ENCODE data around the gene CCNQ. TPM values are rescaled to one million over a fixed set of nuclear protein-coding genes. Genes with fewer than 3 reads are reported as not detected.

CCNQ gene
- total RNA-seq, 1 donor from 2014 or later, result 25.4 TPM

DNA sequence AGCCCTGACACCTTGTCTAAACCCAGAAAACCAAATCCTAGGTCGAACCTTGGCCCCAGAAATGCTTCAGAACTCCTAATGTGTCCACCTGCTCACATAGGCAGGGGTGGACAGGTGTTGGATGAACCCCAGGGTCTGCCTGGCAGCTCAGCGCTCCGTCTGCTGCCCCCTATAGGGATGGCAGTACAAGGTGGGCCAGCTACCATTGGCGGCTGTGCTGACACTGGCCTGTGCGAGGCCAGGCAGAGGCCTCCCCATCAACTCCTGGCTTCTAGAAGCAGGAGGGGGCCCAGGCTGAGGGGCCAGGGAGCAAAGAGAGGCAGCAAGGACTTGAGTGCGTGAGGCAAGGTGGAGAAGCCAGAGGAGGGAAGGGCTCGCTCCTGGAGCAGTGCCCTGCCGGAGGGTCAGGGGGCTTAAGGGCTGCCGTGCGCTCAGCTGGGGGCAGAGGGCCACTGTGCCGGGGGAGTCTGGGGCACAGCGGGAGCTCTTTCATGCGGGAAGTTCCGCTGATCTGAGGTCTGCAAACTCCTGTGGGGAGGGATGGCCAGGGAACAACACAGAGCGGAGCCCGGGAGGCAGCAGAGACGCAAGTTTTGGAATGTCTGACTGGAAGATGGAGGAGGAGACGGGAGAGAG, 20.6 kb downstream of the CCNQ start:
- intact Hi-C loops (cut with micrococcal nuclease), result no loop called here

DNA sequence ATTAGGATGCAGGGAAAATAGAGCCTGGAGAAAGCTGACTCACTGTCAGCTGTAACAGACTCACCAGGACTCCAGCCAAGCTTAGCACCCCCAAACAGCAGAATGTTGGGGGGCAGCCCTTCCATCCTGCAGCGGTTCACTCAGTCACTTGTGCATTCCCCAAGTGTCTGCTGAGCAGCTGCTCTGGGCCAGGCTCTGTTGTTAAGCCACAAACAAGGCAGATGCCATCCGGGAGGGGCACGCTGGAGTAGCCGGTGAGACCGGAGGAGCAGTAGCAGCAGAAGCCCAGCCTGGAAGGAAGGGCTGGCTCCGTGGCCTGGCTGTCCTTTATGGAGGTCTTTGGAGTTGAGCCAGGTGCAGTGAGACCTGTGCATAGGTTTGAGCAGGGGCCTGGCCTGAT, 22.0 kb downstream of the CCNQ start:
- intact Hi-C loops (cut with micrococcal nuclease), result no loop called here

DNA sequence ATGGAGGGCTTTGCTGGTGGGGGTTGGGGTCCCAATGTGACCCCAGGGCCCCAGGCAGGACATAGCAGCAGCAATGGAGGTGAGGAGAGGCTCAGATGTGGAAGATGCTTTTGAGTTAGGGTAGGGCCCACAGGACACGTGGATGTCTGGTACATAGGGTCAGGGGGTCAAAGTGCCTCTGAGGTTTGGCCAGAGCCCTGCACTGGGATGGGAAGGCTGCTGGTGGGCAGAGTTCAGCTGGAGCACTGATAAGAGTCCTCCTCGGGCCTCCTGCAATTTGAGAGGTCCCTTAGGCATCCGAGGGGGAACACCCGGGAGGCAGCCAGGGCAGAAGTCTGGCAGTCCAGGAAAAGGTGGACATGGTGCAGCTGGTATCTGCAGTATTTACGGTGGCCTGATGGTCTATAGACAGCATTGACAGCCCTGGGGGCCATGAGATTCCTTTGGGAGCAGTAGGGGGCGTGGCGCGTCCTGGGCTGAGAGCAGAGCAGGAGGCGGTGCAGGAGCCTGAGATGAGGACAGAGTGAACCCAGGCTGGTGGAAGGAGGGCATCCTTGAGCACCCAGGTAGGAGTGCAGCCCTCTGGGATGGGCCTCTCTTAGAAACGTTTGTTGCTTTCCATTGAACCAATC, 22.6 kb downstream of the CCNQ start:
- intact Hi-C loops (cut with micrococcal nuclease), result no loop called here

- intact Hi-C loops (cut with micrococcal nuclease), result no loop called here
Observed at GRCh38 chrX:153573984-153574383, 25.0 kb downstream of the CCNQ start.

- intact Hi-C loops (cut with micrococcal nuclease), result no loop called here
Observed at GRCh38 chrX:153572601-153573000, 26.3 kb downstream of the CCNQ start.

DNA sequence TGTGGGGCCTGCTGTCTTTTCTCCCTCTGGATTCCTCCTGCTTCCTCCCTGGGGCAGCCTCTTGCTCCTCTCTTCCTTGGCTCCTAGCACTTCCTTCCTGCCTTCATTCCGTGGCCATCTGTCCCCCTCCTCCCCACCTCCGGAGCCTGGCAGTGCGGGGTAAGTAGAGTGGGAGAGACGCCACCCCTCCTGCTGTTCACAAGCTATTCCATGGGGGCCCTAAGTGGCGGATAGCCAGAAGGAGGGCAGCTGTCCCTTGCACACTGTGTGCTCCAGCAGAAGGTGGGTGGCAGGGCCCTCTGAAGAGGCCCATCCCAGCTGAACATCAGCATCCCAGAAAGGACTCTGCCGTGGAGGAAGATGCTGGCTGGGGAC, 27.4 kb downstream of the CCNQ start:
- intact Hi-C loops (cut with micrococcal nuclease), result no loop called here

DNA sequence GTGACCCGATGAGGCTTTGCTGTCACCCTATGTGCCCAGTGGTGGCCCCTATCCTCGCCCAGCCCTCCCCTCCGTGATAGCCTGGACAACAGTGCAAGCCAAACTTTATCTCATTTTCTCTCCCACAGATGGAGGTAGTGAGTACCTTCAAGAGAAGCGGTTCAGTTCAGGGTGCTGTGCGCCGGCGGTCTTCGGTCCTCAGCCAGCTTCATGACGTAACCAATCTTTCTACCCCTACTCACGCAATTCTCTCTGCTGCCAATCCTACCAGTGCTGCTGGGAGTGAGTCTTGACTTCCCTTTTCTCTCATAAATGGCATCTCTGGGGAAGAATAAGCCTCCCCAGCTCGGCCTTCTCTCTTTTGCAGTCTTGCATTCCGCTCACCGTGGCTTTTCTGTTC, 29.5 kb downstream of the CCNQ start:
- intact Hi-C loops (cut with micrococcal nuclease), result no loop called here

DNA sequence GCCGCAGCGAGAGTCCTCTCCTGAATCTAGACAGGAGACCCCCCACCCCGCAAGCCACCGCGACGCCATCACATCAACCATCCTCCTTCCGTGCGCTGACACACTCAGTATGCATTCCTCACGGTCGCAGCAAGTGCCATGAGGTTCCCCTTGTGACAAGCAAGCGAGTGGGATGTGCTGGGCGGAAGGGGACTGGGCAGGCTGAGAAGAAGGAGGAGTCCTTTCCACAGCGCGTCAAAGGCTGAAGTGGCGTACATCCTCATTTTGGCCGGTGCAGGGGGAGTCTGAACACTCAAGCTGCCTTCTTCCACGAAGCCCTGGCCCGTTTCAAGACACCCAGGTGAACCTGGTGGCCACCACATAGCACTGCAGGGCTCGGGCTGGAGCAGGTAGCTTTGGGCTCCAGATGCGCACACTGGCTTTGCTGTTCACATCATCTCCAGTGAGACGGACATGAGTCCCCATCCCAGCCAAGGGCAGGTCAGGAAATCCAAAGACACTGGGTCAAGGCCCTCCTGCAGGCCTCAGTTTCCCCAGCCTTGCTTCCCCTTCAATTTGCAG, 30.4 kb downstream of the CCNQ start:
- intact Hi-C loops (cut with micrococcal nuclease), result no loop called here

GRCh38 chrX:153565996-153566580, 32.9 kb downstream of the CCNQ start:
- intact Hi-C loops (cut with micrococcal nuclease), result no loop called here

DNA sequence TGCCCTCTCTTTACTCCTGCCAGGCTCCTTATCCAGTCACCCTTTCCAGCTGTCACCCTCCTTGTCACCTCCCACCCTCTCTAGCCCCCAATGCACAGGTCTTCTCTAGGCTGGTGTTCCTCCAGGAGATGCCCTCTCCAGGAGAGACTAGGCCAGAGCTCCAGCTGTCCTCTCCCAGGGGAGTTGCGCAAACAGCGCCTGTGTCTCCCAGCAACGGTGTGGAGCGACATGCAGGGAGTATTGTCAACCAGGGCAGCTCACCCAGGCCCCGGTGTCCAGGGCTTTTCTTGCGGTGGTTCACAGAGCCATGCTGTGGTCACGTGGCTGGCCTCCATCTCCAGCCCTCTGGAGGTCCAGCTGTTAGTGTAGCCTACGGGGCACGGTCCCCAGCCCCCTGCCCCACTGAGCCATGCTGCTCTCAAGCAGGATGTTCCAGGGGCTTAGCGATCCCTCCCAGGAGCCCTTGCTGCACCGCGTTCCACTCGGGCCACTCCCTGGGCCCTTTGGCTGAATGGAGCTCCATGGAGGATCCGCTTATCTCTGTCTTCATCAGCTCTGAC, 34.8 kb downstream of the CCNQ start:
- intact Hi-C loops (cut with micrococcal nuclease), result no loop called here

DNA sequence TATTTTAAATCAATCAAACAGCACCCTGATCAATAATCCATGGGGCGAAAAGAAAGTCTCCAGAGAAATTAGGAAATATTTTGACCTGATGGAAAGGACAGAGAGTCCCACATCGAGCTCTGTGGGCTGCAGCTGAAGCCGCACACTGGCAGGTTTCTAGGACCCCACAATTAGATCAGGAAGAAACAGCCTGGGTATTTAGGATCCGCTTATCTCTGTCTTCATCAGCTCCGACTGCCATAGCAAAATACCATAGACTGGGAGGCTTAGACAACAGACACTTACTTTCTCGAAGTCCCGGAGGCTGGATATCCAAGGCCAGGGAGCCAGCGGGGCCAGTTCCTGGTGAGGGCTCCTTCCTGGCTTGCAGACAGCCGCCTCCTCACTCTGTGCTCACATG, 36.4 kb downstream of the CCNQ start:
- intact Hi-C loops (cut with micrococcal nuclease), result no loop called here

DNA sequence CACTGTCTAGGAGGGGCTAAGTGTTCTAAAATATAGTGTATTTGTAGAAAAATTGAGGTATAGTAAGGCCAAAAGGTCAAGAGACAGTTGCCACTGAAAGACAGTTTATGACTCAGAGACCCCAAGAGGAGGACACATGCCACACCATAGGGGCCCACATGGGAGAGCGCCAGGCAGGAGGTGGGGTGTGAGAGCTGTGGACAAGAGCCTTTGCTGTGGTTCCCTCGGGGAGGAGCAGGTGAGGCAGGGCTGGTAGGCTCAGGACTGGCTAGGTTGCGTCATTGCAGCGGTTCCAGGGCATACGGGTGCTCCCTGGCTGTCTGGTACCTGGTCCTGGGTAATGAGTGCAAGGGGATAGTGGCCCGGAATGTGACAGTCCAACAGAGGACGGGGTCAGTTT, 37.6 kb downstream of the CCNQ start:
- intact Hi-C loops (cut with micrococcal nuclease), result no loop called here

DNA sequence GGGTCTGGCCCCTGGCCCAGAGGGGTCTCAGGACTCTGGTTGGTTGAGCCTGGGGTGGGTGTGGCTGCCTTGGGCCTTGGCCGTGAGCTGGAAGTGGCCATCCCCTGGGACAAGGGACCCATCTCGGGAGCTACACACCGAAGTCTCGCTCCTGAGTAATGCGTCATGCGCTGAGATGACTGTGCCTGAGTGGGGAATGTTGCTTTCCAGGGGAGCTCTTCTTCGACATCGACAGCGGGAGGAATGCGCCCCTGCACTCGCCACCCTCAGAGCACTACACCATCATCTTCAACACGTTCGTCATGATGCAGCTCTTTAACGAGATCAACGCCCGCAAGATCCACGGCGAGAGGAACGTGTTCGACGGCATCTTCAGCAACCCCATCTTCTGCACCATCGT, 38.5 kb downstream of the CCNQ start:
- intact Hi-C loops (cut with micrococcal nuclease), result no loop called here

DNA sequence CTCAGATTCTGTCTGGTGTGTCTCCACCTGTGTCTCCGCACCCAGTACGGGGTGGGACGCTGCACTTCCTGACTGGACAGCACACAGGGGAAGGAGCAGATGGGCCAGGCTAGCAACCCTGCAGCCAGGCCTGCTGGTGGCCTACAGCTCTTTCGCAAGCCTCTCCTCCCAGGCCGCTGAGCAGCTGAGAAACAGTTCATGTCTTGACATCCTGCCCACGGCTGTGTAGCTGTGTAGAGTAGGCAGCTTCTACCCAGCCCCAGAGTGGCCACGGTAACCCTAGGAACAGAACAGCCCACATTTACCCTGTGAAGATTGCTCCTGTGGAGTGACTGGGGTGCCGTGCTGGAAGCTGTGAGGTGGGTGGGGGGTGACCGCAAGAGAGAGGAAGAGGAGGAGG, 38.9 kb downstream of the CCNQ start:
- intact Hi-C loops (cut with micrococcal nuclease), result no loop called here

DNA sequence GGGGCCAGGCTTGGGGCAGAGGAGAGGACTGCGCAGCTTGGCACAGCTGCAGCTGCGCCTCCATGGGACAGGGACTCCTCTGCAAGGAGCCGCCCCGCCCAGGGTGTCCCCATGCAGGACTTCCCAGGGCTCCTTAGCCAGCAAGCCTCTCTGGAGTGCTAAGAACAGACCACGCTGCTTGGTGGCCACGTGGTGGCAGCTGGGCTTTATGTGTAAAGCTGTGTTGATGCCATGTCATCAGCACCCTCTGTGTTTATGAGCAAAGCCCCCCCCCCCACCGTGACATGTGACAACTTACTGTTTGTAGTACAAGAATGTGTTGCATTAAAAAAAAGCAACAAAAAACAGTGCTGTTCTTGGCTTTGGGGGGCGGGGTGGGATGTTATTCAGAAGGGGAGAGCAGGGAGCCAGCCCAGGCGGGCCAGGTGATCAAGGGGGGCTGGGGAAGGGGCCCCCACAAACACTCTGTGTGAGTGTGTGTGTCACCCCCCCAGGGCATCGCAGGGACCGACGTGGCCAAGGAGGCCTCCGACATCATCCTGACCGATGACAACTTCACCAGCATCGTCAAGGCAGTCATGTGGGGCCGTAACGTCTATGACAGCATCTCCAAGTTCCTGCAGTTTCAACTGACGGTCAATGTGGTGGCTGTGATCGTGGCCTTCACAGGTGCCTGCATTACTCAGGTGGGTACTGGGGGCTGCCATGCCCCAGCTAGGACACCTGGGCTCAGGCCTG, 41.2 kb downstream of the CCNQ start:
- intact Hi-C loops (cut with micrococcal nuclease), result no loop called here

- intact Hi-C loops (cut with micrococcal nuclease), result no loop called here
Observed at GRCh38 chrX:153556767-153557166, 42.2 kb downstream of the CCNQ start.

DNA sequence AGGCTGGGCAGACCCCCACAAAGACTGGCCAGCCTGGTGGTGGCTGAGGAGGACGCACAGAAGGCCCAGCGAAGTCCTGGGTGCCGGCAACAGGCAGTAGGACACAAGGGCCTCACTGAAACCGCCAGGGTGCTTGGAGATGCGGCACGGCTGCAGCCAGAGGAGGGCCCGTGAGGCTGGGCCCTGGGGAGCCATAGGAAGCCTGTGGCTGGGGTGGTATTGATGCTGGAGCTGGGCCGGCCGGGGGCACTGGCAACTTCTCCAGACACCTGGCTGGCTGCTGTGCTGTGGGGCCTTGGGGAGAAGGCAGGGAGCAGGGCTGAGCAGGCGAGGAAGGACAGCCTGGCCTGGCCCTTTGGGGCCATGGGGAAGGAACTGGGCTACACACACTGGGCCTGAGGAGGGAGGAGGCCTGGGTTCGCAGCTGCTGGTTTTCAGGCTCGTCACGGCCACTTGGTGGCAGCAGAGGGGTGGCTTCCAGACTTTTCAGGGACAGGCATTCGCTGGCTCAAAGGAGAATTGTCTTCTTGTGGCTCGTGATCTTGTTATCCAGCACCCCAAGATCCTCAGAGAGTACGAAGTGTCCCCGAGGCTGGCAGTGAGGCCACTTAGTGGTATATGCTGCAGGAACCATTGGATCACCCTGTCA, 44.3 kb downstream of the CCNQ start:
- intact Hi-C loops (cut with micrococcal nuclease), result loop anchor here (2.0 kb wide), 1 partner anchor 114 kb away; no protein-coding TSS in a partner anchor

GRCh38 chrX:153551135-153551534, 47.8 kb downstream of the CCNQ start:
- intact Hi-C loops (cut with micrococcal nuclease), result no loop called here

DNA sequence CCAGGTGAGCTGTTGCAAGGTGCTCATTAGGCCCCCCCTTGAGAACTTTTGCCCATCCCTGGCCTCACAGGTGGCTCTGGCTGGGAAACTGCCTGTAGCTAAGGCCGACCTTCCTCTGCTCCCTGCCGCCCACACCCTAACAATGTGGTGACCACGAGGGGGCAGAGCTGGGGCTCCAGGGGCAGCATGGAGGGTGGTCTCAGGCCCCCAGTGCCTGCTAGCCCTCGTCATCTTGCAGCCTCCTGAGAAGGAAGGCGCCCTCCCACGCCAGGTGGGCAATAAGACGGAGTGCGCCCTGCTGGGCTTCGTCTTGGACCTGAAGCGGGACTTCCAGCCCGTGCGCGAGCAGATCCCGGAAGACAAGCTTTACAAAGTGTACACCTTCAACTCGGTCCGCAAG, 49.1 kb downstream of the CCNQ start:
- intact Hi-C loops (cut with micrococcal nuclease), result no loop called here

GRCh38 chrX:153549231-153549630, 49.7 kb downstream of the CCNQ start:
- intact Hi-C loops (cut with micrococcal nuclease), result no loop called here

DNA sequence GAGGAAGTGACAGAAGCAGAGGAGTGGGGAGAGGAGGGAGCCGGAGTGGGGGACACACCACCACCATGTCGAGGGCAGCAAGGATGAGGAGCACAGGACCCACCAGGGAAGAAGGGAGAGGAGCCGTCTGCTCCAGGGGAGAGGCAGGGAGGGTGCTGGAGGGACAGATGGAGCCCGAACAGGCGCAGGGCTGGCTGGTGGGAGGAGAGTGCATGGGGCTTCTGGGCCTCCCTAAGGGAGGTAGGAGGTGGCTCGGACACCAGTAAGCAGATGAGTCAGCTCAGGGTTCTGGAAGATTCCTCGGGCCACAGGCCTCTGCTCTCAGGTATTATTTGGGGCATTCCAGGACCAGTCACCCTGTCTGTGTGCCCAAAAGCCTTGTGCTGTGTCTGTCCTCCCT, 51.7 kb downstream of the CCNQ start:
- intact Hi-C loops (cut with micrococcal nuclease), result no loop called here
